T-helper 2 cell treated with Interferon-gamma antibody and Interleukin-4, amounts not matched to agents 100 ng/mL and 5 ng/mL, for 36 hours (primary cell): Measurements from ENCODE around the gene EIF4E1B. TPM values are rescaled to one million over a fixed set of nuclear protein-coding genes. Genes with fewer than 3 reads are reported as not detected.

Experiments used
- intact Hi-C: fragments of 100-400 bp; cut with micrococcal nuclease; formaldehyde crosslinking; loops from one replicate; pipeline ENCODE4 v1.15.1; 2023
- total RNA-seq: library from RNA; stranded (reverse); gene quantifications from 2 replicates; pipeline ENCODE4 v1.2.3, GENCODE V29; 2022

EIF4E1B gene
- total RNA-seq, 1 donor from 2014 or later: not detected

GRCh38 chr5:176603091-176603490 is 27.4 kb upstream of the EIF4E1B start:
- intact Hi-C loops: no loop called here

- intact Hi-C loops: no loop called here
Measured at GRCh38 chr5:176606032-176606431, 24.4 kb upstream of the EIF4E1B start.

GRCh38 chr5:176606875-176607274 is 23.6 kb upstream of the EIF4E1B start:
- intact Hi-C loops: no loop called here

- intact Hi-C loops: no loop called here
Measured at GRCh38 chr5:176608142-176608705, 22.3 kb upstream of the EIF4E1B start.

- intact Hi-C loops: no loop called here
Measured at GRCh38 chr5:176608937-176609723, 21.3 kb upstream of the EIF4E1B start.

- intact Hi-C loops: loop anchor here (5.0 kb wide), 1 partner anchor 73 kb away; the partner anchor contains the start of gene RNF44
Measured at GRCh38 chr5:176609724-176610434, 20.6 kb upstream of the EIF4E1B start, which contains the start of gene GPRIN1. GPRIN1 (minus strand) TSS chr5:176610156; CDS start chr5:176599834, 10,322 bp downstream.

DNA sequence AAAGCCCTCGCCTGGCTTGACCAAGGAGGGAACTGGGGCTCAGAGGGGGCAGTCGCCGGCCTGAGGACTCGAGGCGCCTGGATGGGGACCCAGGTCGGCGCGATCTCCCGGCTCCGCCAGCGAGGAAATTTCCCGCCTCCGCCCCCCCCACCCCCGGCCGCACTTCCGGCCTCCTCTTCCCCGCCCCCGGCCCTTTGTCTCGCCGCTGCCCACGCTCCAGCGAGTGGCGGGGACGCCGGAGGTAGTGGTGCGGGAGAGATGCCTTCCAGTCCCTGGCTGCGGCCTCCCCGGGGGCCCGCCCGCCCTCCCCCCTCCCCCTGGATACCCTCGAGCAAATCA is 20.1 kb upstream of the EIF4E1B start:
- intact Hi-C loops: loop anchor here (5.0 kb wide), 1 partner anchor 73 kb away; the partner anchor contains the start of gene RNF44

- intact Hi-C loops: loop anchor here (5.0 kb wide), 1 partner anchor 74 kb away; the partner anchor contains the start of gene RNF44
Measured at GRCh38 chr5:176611435-176611834, 19.0 kb upstream of the EIF4E1B start.

DNA sequence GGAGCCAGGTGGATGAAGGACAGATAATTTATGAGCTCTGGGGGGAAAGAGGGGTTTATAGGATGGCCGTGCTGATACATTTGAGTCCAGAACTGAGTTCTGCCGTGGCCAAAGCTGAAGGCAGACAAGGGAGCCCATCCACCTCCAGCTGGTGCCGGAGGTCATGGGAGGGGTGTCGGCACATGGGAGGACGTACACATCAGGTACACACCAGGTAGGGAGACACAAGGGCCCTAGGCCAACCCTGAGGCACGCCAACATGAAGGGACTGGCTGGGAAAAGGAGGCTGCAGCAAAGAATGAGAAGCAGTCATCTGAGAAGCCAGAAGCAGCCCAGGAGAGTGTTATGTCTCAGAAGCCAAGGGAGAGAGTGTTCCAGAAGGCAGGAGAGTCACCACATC is 18.5 kb upstream of the EIF4E1B start:
- intact Hi-C loops: loop anchor here (5.0 kb wide), 1 partner anchor 75 kb away; the partner anchor contains the start of gene RNF44

- intact Hi-C loops: loop anchor here (5.0 kb wide), 1 partner anchor 76 kb away; the partner anchor contains the start of gene RNF44
Measured at GRCh38 chr5:176612855-176613254, 17.6 kb upstream of the EIF4E1B start.

GRCh38 chr5:176614805-176615478 is 15.5 kb upstream of the EIF4E1B start:
- intact Hi-C loops: loop anchor here (5.0 kb wide), 1 partner anchor 78 kb away; the partner anchor contains the start of gene RNF44

DNA sequence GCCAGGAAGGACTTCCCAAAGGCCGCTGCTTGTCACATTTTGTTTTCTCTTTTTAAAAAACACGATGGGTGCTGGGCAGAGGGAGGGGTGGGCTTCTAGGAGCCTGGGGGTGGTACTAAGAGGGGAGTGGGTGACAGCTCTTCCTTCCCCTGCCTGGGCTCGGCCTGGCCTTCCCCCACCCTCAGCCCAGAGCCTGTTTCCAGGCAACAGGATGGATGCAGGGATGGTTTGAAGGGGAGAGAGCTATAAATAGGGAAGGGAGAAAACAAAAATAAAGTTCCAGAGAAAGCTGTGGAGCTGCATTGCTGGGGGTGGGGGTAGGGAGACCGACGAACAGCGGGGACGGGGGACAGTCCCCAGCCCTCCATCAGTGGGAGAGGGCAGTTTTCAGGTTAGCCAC is 14.0 kb upstream of the EIF4E1B start:
- intact Hi-C loops: no loop called here

GRCh38 chr5:176618783-176619182 is 11.7 kb upstream of the EIF4E1B start:
- intact Hi-C loops: loop anchor here (1.0 kb wide), 1 partner anchor 29 kb away; the partner anchor contains the start of gene TSPAN17

GRCh38 chr5:176619203-176619568 is 11.3 kb upstream of the EIF4E1B start:
- intact Hi-C loops: loop anchor here (1.0 kb wide), 1 partner anchor 28 kb away; the partner anchor contains the start of gene TSPAN17

DNA sequence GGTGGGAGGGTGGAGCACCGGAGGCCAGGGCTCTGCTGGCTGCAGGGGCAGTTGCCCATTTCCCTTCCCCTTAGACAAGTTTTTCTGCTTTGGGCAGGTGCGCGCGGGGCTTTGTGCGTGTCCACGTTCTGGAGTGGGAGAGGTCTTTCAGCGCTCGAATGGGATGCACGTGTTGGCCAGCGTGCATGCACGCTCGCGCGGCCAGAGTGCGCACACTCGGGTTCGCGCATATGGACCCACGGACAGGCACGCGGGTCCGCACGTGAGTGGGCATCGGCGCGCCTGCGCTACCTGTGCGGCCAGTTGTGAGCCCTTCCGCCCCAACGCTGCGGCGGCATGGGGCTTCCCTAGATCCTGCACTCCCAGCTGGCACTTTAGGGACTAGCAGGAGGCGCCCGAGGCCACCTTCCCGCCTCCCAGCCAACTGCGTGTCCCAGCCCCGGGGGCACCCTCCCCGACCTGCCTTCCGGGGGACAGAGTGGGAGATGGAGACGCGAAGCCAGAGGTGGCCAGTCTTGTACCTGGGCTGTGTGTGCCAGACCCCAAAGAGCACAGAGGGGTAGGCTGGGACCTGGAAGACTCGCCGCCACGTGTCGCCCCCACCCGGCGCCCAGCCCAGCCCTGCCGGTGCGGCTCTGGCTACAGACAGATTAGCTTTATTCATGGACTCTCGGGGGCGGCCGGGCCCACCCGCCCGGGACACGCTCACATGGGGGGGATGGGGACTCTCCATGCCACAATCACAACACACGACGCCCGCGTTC is 10.7 kb upstream of the EIF4E1B start:
- intact Hi-C loops: loop anchor here (1.0 kb wide), 1 partner anchor 28 kb away; the partner anchor contains the start of gene TSPAN17

DNA sequence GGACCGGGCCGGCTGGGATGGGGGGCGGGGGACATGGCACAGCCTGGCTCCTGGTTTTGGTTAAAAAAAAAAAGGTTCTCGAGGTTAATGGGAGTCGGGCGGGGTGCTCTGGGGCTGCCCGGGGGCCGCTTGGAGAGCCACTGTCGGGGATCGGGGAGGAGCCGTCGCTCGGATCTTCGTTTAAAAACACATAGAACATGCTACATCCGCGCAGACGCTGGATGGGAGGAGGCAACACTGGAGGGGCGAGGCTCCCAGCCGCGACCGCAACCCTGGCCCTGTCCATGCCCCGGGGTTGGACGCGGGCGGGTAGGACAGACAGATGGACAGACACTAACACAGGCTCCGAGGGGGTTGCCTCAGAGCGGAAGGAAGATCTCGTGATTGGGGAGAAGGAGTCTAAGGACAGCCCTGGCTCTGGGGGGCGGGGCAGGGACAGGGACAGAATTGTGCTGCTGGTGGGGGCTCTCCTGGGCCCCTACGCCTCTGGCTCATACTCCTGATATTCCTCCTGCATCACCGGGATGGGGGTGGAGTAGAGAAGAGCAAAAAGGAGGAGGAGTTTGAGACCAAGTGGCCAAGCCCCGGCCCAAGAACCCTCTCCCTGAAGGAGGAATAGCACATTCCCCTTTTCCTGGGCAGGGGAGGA is 10.0 kb upstream of the EIF4E1B start:
- intact Hi-C loops: no loop called here

DNA sequence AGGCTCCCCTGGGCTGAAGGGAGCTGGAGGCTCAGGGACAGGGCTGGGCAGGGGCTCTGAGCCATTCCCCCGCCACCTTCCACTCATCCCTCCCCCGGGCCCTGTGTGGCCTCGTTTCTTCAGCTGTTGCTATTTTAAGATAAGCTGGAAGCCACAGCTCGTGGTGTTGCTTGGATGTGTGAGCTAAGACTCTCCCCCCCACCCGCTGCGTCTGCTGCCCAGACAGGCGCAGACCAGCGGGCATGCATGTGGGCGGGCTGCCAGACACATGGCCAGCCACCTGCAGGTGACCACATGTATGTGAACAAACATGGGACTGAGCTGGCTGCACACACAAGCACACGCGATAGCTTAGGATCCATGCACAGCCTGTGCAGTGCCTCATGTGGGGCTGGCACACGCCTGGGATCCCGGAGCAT is 8.8 kb upstream of the EIF4E1B start:
- intact Hi-C loops: no loop called here

GRCh38 chr5:176624142-176624541 is 6.3 kb upstream of the EIF4E1B start:
- intact Hi-C loops: no loop called here

DNA sequence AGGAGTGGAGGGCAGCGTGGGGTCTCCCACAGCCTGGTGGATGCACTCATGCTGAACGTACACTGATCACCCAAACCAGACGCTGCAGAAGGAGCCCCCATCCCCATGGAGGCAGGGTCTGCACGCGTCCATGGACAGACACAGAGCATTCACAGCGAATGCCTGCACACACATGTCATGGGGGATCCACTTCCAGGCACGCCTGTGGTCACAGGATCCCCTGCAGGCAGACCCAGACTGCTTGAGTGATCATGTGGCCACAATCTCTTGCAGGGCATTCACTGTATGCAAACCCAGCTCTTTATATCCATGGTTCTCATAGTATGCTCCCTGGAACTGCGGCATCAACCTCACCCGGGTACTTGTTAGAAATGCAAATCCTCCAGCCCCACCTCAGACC is 5.5 kb upstream of the EIF4E1B start:
- intact Hi-C loops: no loop called here

DNA sequence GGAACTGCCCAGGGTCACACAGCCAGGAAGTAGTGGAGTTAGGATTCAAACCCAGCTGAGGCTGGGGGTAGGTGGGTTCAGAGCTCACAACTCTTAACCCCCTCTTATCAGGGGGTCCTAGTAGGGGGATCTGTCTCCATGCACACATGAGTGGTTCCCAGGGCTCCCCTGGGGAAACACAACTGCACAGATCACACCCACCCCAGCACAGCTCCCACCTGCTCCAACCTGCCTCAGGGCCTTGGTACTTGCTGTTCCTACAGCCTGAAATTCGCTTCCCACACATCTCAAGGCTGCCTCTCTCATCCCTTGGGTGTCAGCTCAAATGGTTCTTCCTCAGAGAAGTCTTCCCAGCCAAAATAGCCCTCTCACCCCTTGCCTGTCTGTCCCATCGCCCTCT is 5.0 kb upstream of the EIF4E1B start:
- intact Hi-C loops: no loop called here
